IMR-90 (cell line): ENCODE measurements around the gene SLC25A44. TPM values are rescaled to one million over a fixed set of nuclear protein-coding genes. Genes with fewer than 3 reads are reported as not detected.

ENCODE experiments used
- ATAC-seq: fragments of 200-7000 bp; cut with Tn5 transposase; 2 replicates; pipeline ENCODE4 v1.9.1; 2020; ENCODE audit warnings: low read depth, mild to moderate bottlenecking, moderate library complexity
- BruUV-seq: library from RNA; stranded (reverse); fragments of 400-500 nt; replicated peaks from 2 replicates; lab custom pipeline; 2021; lab: Mats Ljungman, UMichigan
- CTCF ChIA-PET: fragments of 300-600 bp; formaldehyde crosslinking; extraction: SDS; loops from one replicate; lab custom pipeline; 2021; ENCODE audit warnings: antibody characterized with exemption; lab: Yijun Ruan, JAX
- POLR2A ChIA-PET: fragments of 300-600 bp; sonication (Branson Sonifier 250); formaldehyde crosslinking; loops from one replicate; lab custom pipeline; 2022; ENCODE audit warnings: antibody characterized with exemption; ENCODE audit not compliant: unreplicated experiment; lab: Charles Lee
- DNase-seq: peaks from one replicate; pipeline ENCODE4 v3.0.0; 2013
- H2AFZ ChIP-seq: replicated peaks from 2 replicates; pipeline ENCODE3; 2013; ENCODE audit warnings: low read length, mild to moderate bottlenecking; ENCODE audit not compliant: poor library complexity
- H2AK5ac ChIP-seq: 2 replicates; pipeline ENCODE4 v1.6.1; 2013; ENCODE audit warnings: low read depth, low read length, inconsistent platforms
- H2AK9ac ChIP-seq: replicated peaks from 2 replicates; pipeline ENCODE3; 2013; ENCODE audit warnings: mild to moderate bottlenecking, low read depth, low read length, moderate library complexity; ENCODE audit not compliant: poor library complexity
- H2BK120ac ChIP-seq: 2 replicates; pipeline ENCODE4 v1.6.1; 2013; ENCODE audit warnings: low read depth, low read length, inconsistent platforms
- H2BK15ac ChIP-seq: 3 replicates; pipeline ENCODE4 v1.6.1; 2013; ENCODE audit warnings: low read depth, low read length, inconsistent platforms
- H2BK20ac ChIP-seq: 2 replicates; pipeline ENCODE4 v1.6.1; 2013; ENCODE audit warnings: low read depth, mild to moderate bottlenecking, inconsistent platforms, low read length, moderate library complexity
- H2BK5ac ChIP-seq: 2 replicates; pipeline ENCODE4 v1.6.1; 2013; ENCODE audit warnings: mild to moderate bottlenecking, low read depth, low read length, inconsistent platforms; ENCODE audit not compliant: poor library complexity, severe bottlenecking
- H3K14ac ChIP-seq: replicated peaks from 2 replicates; pipeline ENCODE4 v1.6.1; 2013; ENCODE audit warnings: low read depth, low read length, inconsistent platforms
- H3K18ac ChIP-seq: 2 replicates; pipeline ENCODE4 v1.6.1; 2013; ENCODE audit warnings: low read depth, low read length, control low read depth
- H3K23ac ChIP-seq: 2 replicates; pipeline ENCODE4 v1.6.1; 2013; ENCODE audit warnings: low read depth, low read length, inconsistent platforms
- H3K27ac ChIP-seq: 2 replicates; pipeline ENCODE4 v1.5.1; 2013; ENCODE audit warnings: mild to moderate bottlenecking, control low read depth, low read length; ENCODE audit not compliant: insufficient read depth
- H3K27me3 ChIP-seq: 2 replicates; pipeline ENCODE4 v1.6.1; 2013; ENCODE audit warnings: low read length; ENCODE audit not compliant: control insufficient read depth, insufficient read depth
- H3K36me3 ChIP-seq: 2 replicates; pipeline ENCODE4 v1.6.1; 2013; ENCODE audit warnings: low read length, mixed read lengths; ENCODE audit not compliant: control insufficient read depth, insufficient read depth
- H3K4ac ChIP-seq: 2 replicates; pipeline ENCODE4 v1.6.1; 2013; ENCODE audit warnings: low read depth, low read length, inconsistent platforms
- H3K4me1 ChIP-seq: 2 replicates; pipeline ENCODE4 v1.6.1; 2013; ENCODE audit warnings: low read length, mixed read lengths; ENCODE audit not compliant: control insufficient read depth, insufficient read depth
- H3K4me2 ChIP-seq: 2 replicates; pipeline ENCODE4 v1.6.1; 2013; ENCODE audit warnings: low read depth, mild to moderate bottlenecking, control low read depth, low read length, moderate library complexity
- H3K4me3 ChIP-seq: 2 replicates; pipeline ENCODE4 v1.5.1; 2013; ENCODE audit warnings: low read depth, mild to moderate bottlenecking, control low read depth, low read length, moderate library complexity; ENCODE audit not compliant: insufficient read depth
- H3K56ac ChIP-seq: 2 replicates; pipeline ENCODE4 v1.6.1; 2013; ENCODE audit warnings: low read length, inconsistent platforms; ENCODE audit not compliant: insufficient read depth; ENCODE audit errors: extremely low read depth
- H3K79me1 ChIP-seq, 2 experiments: 2 replicates each; pipeline ENCODE4 v1.6.1; 2013; ENCODE audit warnings: low read length in 2 of 2, inconsistent platforms in 1 of 2, low read depth in 1 of 2
- H3K9ac ChIP-seq: 2 replicates; pipeline ENCODE4 v1.6.1; 2013; ENCODE audit warnings: low read depth, low read length, control low read depth
- H3K9me1 ChIP-seq: 2 replicates; pipeline ENCODE4 v1.6.1; 2013; ENCODE audit warnings: low read length, inconsistent platforms; ENCODE audit not compliant: insufficient read depth
- H3K9me3 ChIP-seq: 2 replicates; pipeline ENCODE4 v1.6.1; 2013; ENCODE audit warnings: low read length; ENCODE audit not compliant: control insufficient read depth, insufficient read depth
- H4K20me1 ChIP-seq: 2 replicates; pipeline ENCODE4 v1.6.1; 2013; ENCODE audit warnings: low read length, inconsistent platforms; ENCODE audit not compliant: insufficient read depth
- H4K5ac ChIP-seq: 2 replicates; pipeline ENCODE4 v1.6.1; 2013; ENCODE audit warnings: mild to moderate bottlenecking, low read depth, low read length, control low read depth
- H4K8ac ChIP-seq, 2 experiments: 2 replicates each; pipeline ENCODE4 v1.6.1; 2013; ENCODE audit warnings: low read depth in 2 of 2, low read length in 2 of 2, control low read depth in 1 of 2, inconsistent platforms in 1 of 2
- H4K91ac ChIP-seq: 2 replicates; pipeline ENCODE4 v1.6.1; 2013; ENCODE audit warnings: low read depth, low read length, inconsistent platforms; ENCODE audit not compliant: insufficient read depth
- BHLHE40 ChIP-seq: fragments of 150-350 bp; IDR thresholded peaks from 2 replicates; pipeline ENCODE4 v1.6.1; 2016; ENCODE audit warnings: mild to moderate bottlenecking, low read depth, low read length
- CEBPB ChIP-seq: IDR thresholded peaks from 2 replicates; pipeline ENCODE4 v1.6.1; 2012; ENCODE audit warnings: low read depth, low read length, improper control_type of control experiment
- CHD1 ChIP-seq: IDR thresholded peaks from 2 replicates; pipeline ENCODE4 v1.6.1; 2012; ENCODE audit warnings: low read depth, low read length, improper control_type of control experiment
- FOS ChIP-seq: fragments of 150-350 bp; IDR thresholded peaks from 2 replicates; pipeline ENCODE4 v1.6.1; 2016; ENCODE audit warnings: low read depth, low read length
- MAFK ChIP-seq: IDR thresholded peaks from 2 replicates; pipeline ENCODE4 v1.6.1; 2012; ENCODE audit warnings: low read depth, low read length, improper control_type of control experiment
- MAZ ChIP-seq: IDR thresholded peaks from 2 replicates; pipeline ENCODE4 v1.6.1; 2012; ENCODE audit warnings: low read depth, mild to moderate bottlenecking, low read length, improper control_type of control experiment, moderate library complexity, borderline replicate concordance
- MXI1 ChIP-seq: IDR thresholded peaks from 2 replicates; pipeline ENCODE4 v1.6.1; 2012; ENCODE audit warnings: low read depth, mild to moderate bottlenecking, low read length, moderate library complexity, borderline replicate concordance
- NFE2L2 ChIP-seq: fragments of 150-350 bp; IDR thresholded peaks from 2 replicates; pipeline ENCODE4 v1.6.1; 2016; ENCODE audit warnings: low read depth, mild to moderate bottlenecking, low read length
- POLR2A ChIP-seq: IDR thresholded peaks from 2 replicates; pipeline ENCODE4 v1.6.1; 2012; ENCODE audit warnings: mild to moderate bottlenecking, low read depth, low read length
- RAD21 ChIP-seq: IDR thresholded peaks from 2 replicates; pipeline ENCODE4 v1.6.1; 2012; ENCODE audit warnings: low read length, improper control_type of control experiment
- RCOR1 ChIP-seq: IDR thresholded peaks from 2 replicates; pipeline ENCODE4 v1.6.1; 2012; ENCODE audit warnings: mild to moderate bottlenecking, low read length, improper control_type of control experiment; ENCODE audit not compliant: insufficient replicate concordance
- RFX5 ChIP-seq: IDR thresholded peaks from 2 replicates; pipeline ENCODE4 v1.8.0; 2012; ENCODE audit warnings: low read depth, mild to moderate bottlenecking, low read length, moderate library complexity
- SMC3 ChIP-seq: fragments of 150-350 bp; IDR thresholded peaks from 2 replicates; pipeline ENCODE4 v1.6.1; 2016; ENCODE audit warnings: low read depth, mild to moderate bottlenecking, antibody characterized with exemption, low read length, moderate library complexity
- WGBS, 2 experiments: methylation state at CpG; one replicate each; pipeline versions ENCODE4 v1.1.5 to v1.1.7; 2013; ENCODE audit warnings: missing lambda C conversion rate in 2 of 2; ENCODE audit not compliant: insufficient read length in 1 of 2; ENCODE audit errors: extremely low coverage in 2 of 2; 5-methylcytosine and 5-hydroxymethylcytosine counted together
- dilution Hi-C: fragments of 300-500 bp; cut with HindIII; formaldehyde crosslinking; loops from one replicate; pipeline ENCODE4 v1.14.3; 2018; ENCODE audit warnings: low sequenced_read_pairs; ENCODE audit not compliant: unreplicated experiment
- in situ Hi-C: fragments of 300-500 bp; cut with MboI; formaldehyde crosslinking; loops from 3 replicates; pipeline ENCODE4 v1.14.3; 2019; ENCODE audit warnings: low sequenced_read_pairs, inconsistent platforms, mixed read lengths
- intact Hi-C: fragments of 100-400 bp; cut with micrococcal nuclease; formaldehyde crosslinking; loops from 2 replicates; pipeline ENCODE4 v1.10.0; 2022
- polyA plus RNA-seq, 3 experiments: library from polyadenylated mRNA; depleted of rRNA; stranded (reverse); fragments of >200 nt; gene quantifications; 2 replicates each; pipeline ENCODE4 v1.2.3, GENCODE V29; 2012; ENCODE audit warnings: low replicate concordance in 1 of 3
- total RNA-seq: library from RNA; depleted of rRNA; stranded (reverse); fragments of >200 nt; gene quantifications from 2 replicates; pipeline ENCODE4 v1.2.3, GENCODE V29; 2012
- TF ChIP-seq, protein P1 (sequence below): fragments of 150-350 bp; IDR thresholded peaks from 2 replicates; pipeline ENCODE4 v1.6.1; 2017; ENCODE audit warnings: mild to moderate bottlenecking, antibody characterized with exemption, low read length, low read depth
- TF ChIP-seq, protein P2 (sequence below): fragments of 150-350 bp; IDR thresholded peaks from 2 replicates; pipeline ENCODE4 v1.6.1; 2016; ENCODE audit warnings: low read depth, mild to moderate bottlenecking, low read length, moderate library complexity, borderline replicate concordance
- TF ChIP-seq, protein P3 (sequence below): conservative IDR thresholded peaks from 2 replicates; pipeline ENCODE4 v1.5.1; 2012; ENCODE audit warnings: mild to moderate bottlenecking, low read depth, low read length, improper control_type of control experiment

Gene SLC25A44
- total and polyA plus RNA-seq, 2 of the 4 experiments (the other 2 are of a cell fraction) = 12.7 to 20.2 TPM

DNA sequence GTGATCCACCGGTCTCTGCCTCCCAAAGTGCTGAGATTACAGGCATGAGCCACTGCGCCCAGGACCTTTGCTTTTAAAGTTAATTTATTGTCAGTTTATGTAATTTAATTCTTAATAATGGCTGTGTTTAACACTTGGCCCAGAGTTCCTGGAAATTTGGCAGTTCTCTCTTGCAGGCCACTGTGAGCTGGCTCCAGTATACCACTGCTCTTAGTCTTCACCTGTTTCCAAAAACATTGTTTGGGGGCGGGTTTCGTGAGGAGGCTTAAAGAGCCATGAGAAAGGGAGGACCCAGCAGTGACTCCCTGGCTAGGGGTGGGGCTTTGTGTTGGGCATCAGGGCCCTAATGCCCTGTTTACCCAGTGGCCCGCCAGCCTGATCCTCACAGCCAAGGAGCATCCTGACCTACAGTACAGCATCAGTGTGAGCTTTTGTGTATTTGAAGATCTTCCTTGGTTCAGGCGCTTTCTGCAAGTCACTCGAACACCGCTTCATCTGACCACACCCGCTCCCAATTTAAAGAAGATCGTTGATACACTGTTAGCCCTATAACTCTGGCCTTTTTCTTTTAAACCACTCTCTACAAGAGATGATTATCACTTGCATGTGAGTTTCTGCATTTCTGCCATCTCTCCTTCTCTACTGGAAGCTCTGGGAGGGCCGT, 36.0 kb downstream of the SLC25A44 start:
- CTCF ChIA-PET = no interaction called here
- H3K27me3 ChIP-seq = no peaks in the 10 kb centered on the region
- in situ Hi-C loops = loop anchor here (5.0 kb wide), 1 partner anchor 83 kb away; no protein-coding TSS in a partner anchor

More for the DNA sequence above, 36.0 kb downstream of the SLC25A44 start:
- H2AK5ac ChIP-seq = no peak overlapping the region
- no peak overlapping the region for H2AK9ac ChIP-seq
- no peak overlapping the region for H2BK20ac ChIP-seq
- H3K79me1 ChIP-seq = peaks cover 8 to 20% of the 10 kb centered on the region in 2 experiments
- peaks cover 15% of the 10 kb centered on the region for H3K9me1 ChIP-seq
- H3K4me3 ChIP-seq = no peak overlapping the region
- no peak overlapping the region for H3K9ac ChIP-seq
- no peak overlapping the region for H4K8ac ChIP-seq
- no peak overlapping the region for H3K14ac ChIP-seq
- intact Hi-C loops = no loop called here
- no peak overlapping the region for H2BK120ac ChIP-seq
- WGBS, 2 experiments = no CpG with 5 or more reads among the region's 11 CpGs
- H3K36me3 ChIP-seq = peaks cover 16% of the 10 kb centered on the region
- TF ChIP-seq, protein P1, sequence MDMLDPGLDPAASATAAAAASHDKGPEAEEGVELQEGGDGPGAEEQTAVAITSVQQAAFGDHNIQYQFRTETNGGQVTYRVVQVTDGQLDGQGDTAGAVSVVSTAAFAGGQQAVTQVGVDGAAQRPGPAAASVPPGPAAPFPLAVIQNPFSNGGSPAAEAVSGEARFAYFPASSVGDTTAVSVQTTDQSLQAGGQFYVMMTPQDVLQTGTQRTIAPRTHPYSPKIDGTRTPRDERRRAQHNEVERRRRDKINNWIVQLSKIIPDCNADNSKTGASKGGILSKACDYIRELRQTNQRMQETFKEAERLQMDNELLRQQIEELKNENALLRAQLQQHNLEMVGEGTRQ = no peak
- TF ChIP-seq, protein P2, sequence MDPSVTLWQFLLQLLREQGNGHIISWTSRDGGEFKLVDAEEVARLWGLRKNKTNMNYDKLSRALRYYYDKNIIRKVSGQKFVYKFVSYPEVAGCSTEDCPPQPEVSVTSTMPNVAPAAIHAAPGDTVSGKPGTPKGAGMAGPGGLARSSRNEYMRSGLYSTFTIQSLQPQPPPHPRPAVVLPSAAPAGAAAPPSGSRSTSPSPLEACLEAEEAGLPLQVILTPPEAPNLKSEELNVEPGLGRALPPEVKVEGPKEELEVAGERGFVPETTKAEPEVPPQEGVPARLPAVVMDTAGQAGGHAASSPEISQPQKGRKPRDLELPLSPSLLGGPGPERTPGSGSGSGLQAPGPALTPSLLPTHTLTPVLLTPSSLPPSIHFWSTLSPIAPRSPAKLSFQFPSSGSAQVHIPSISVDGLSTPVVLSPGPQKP = no peak
- no peak for TF ChIP-seq RAD21
- no peak for TF ChIP-seq MXI1
- TF ChIP-seq FOS = no peak
- no peak for TF ChIP-seq MAFK
- no peak for TF ChIP-seq SMC3
- no peak for TF ChIP-seq POLR2A
- no peak for TF ChIP-seq RCOR1
- TF ChIP-seq MAZ = no peak
- no peak for TF ChIP-seq RFX5
- no peak for TF ChIP-seq BHLHE40
- TF ChIP-seq NFE2L2 = no peak
- no peak for TF ChIP-seq CHD1
- no peak for TF ChIP-seq CEBPB
- TF ChIP-seq, protein P3, sequence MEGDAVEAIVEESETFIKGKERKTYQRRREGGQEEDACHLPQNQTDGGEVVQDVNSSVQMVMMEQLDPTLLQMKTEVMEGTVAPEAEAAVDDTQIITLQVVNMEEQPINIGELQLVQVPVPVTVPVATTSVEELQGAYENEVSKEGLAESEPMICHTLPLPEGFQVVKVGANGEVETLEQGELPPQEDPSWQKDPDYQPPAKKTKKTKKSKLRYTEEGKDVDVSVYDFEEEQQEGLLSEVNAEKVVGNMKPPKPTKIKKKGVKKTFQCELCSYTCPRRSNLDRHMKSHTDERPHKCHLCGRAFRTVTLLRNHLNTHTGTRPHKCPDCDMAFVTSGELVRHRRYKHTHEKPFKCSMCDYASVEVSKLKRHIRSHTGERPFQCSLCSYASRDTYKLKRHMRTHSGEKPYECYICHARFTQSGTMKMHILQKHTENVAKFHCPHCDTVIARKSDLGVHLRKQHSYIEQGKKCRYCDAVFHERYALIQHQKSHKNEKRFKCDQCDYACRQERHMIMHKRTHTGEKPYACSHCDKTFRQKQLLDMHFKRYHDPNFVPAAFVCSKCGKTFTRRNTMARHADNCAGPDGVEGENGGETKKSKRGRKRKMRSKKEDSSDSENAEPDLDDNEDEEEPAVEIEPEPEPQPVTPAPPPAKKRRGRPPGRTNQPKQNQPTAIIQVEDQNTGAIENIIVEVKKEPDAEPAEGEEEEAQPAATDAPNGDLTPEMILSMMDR = no peak
- H3K4ac ChIP-seq = no peak overlapping the region
- BruUV-seq = no TSS peak
- H2AFZ ChIP-seq = no peak overlapping the region
- H3K4me1 ChIP-seq = peaks cover 13% of the 10 kb centered on the region
- no peak overlapping the region for H3K27ac ChIP-seq
- POLR2A ChIA-PET = no interaction called here
- H3K4me2 ChIP-seq = no peak overlapping the region
- H4K91ac ChIP-seq = no peak overlapping the region
- H3K9me3 ChIP-seq = no peaks in the 10 kb centered on the region
- no peak overlapping the region for H3K56ac ChIP-seq
- no peak overlapping the region for H4K5ac ChIP-seq
- peaks cover 7% of the 10 kb centered on the region; the same call in 1 of the 2 replicates for H4K20me1 ChIP-seq
- H3K23ac ChIP-seq = no peak overlapping the region
- H2BK5ac ChIP-seq = no peak overlapping the region
- H3K18ac ChIP-seq = no peak overlapping the region
- ATAC-seq (no peak), DNase-seq (no peak)
- dilution Hi-C loops = no loop called here
- no peak overlapping the region for H2BK15ac ChIP-seq
